Measurements from ENCODE around the gene SERTM1.

SERTM1 gene

GRCh38 chr13:36712290-36712689, 38.5 kb downstream of the SERTM1 start:
- no peak for DNase-seq

GRCh38 chr13:36712770-36713169, 39.0 kb downstream of the SERTM1 start:
- DNase-seq = no peak

GRCh38 chr13:36713887-36714286, 40.1 kb downstream of the SERTM1 start:
- DNase-seq = no peak

GRCh38 chr13:36715841-36716240, 42.0 kb downstream of the SERTM1 start:
- no peak for DNase-seq

- DNase-seq = no peak
Observed at GRCh38 chr13:36717017-36717416, 43.2 kb downstream of the SERTM1 start.

- no peak for DNase-seq
Observed at GRCh38 chr13:36717966-36718545, 44.2 kb downstream of the SERTM1 start.

- DNase-seq = no peak
Observed at GRCh38 chr13:36718686-36719085, 44.9 kb downstream of the SERTM1 start.

GRCh38 chr13:36724141-36724540, 50.3 kb downstream of the SERTM1 start:
- DNase-seq = no peak

- no peak for DNase-seq
Observed at GRCh38 chr13:36725936-36726335, 52.1 kb downstream of the SERTM1 start.

- DNase-seq = no peak
Observed at GRCh38 chr13:36728006-36728405, 54.2 kb downstream of the SERTM1 start.

DNA sequence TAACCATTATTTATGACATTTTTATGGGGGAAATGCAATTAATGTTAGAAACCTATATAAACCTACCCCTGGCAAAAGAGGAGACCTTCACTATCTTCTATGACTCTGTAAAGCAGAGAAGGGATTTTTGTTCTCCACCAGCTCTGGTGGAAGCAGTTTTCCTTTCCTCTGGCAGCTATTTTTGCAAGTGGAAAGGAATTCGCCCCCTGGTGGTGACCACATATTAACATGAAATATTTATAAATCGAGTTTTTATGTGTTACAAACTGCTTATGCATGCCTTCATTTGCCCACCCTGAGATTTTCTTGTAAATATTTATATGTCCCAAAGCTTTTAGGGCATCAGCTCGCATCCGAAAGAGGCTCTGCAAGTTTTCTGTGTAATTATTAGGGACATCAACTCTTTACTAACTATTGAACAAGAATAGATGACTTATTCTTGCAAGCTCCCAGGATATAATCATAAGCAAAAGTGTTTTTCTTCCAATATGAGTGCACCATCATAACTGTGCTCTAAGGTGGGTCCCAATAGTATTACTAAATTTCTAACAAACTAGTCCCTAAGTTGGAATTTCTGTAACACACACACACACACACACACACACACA, 62.4 kb downstream of the SERTM1 start:
- peak in 2 of 5 donors; percentile 19 to 22 for DNase-seq

DNA sequence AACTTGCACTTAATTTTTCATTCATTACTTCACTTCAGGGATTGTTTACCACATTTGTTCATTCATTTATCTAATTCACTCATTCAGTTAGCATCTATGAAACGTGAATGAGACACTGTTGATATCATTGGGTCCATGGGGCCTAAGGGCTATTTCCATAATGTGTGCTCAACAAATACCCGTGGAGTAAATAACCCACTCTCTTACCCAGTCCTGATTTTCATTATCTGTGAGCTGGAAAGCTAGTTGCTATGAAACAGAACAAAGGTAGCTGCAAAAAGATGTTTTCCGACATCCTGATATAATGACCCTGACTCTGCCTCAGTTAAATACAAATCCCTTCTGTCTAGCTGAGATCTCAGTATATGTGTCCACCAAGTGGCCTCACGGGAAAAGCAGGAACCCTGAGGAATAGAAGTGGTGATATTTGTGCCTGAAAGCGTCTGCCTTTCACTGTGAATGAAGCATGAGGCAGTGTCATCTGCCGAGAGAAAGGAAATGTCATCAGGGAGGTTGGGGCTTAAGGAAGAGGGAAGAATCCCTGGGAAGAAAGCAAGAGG, 63.8 kb downstream of the SERTM1 start:
- DNase-seq = no peak

GRCh38 chr13:36745436-36745835, 71.6 kb downstream of the SERTM1 start:
- no peak for DNase-seq

DNA sequence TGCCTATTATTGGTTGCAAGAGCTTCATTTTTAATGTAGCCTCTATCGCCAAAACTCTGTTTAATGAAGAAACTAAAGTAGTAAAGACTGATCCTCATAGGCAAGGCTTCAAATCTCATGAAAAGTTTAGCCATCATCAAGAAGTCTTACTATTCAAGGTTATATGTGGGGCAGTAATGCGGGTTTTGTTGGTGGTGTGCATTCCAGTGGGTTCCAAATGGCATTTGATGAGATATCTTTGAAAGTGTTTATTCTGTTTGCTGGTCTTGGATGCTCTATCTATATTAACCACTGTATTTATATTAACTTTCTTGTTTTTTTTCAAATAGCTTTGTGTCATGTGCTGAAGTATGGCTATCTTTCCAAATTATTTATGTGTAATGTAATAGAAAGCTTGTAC, 72.2 kb downstream of the SERTM1 start:
- no peak for DNase-seq

Data from T-helper 1 cell (primary cell).